Smooth muscle cell (in vitro differentiated cells): Measurements from ENCODE around the gene ACKR1. TPM values are rescaled to one million over a fixed set of nuclear protein-coding genes. Genes with fewer than 3 reads are reported as not detected.

Experiments used
- DNase-seq: peaks from one replicate; lab custom pipeline; 2025; ENCODE audit not compliant: unreplicated experiment; lab: John Stamatoyannopoulos, UW
- H2AFZ ChIP-seq: fragments of 200-600 bp; sonication (generic); 2 replicates; pipeline ENCODE4 v1.6.0; 2016; ENCODE audit warnings: antibody characterized with exemption, low read depth, mild to moderate bottlenecking
- H3F3A ChIP-seq: fragments of 200-600 bp; sonication (generic); 2 replicates; pipeline ENCODE4 v1.6.0; 2017; ENCODE audit warnings: antibody characterized with exemption, low read depth
- H3K27ac ChIP-seq: fragments of 200-600 bp; sonication (generic); 2 replicates; pipeline ENCODE4 v1.5.1; 2016; ENCODE audit warnings: low read depth, mild to moderate bottlenecking
- H3K27me3 ChIP-seq: fragments of 200-600 bp; sonication (generic); 2 replicates; pipeline ENCODE4 v1.6.1; 2016; ENCODE audit warnings: low read depth, mild to moderate bottlenecking
- H3K36me3 ChIP-seq: fragments of 200-600 bp; sonication (generic); 2 replicates; pipeline ENCODE4 v1.5.1; 2016; ENCODE audit warnings: low read depth
- H3K4me1 ChIP-seq: fragments of 200-600 bp; sonication (generic); 2 replicates; pipeline ENCODE4 v1.5.1; 2016; ENCODE audit warnings: low read depth
- H3K4me2 ChIP-seq: fragments of 200-600 bp; sonication (generic); 2 replicates; pipeline ENCODE4 v1.6.0; 2016; ENCODE audit warnings: mild to moderate bottlenecking
- H3K4me3 ChIP-seq: fragments of 200-600 bp; sonication (generic); 2 replicates; pipeline ENCODE4 v1.5.1; 2016; ENCODE audit warnings: mild to moderate bottlenecking
- H3K79me2 ChIP-seq: fragments of 200-600 bp; sonication (generic); 2 replicates; pipeline ENCODE4 v1.6.0; 2016; ENCODE audit warnings: low read depth, mild to moderate bottlenecking
- H3K9ac ChIP-seq: fragments of 200-600 bp; sonication (generic); 2 replicates; pipeline ENCODE4 v1.6.0; 2016; ENCODE audit warnings: low read depth
- H3K9me3 ChIP-seq: fragments of 200-600 bp; sonication (generic); replicated peaks from 2 replicates; pipeline ENCODE4 v1.5.1; 2016; ENCODE audit warnings: low read depth
- H4K20me1 ChIP-seq: fragments of 200-600 bp; sonication (generic); 2 replicates; pipeline ENCODE4 v1.6.0; 2016; ENCODE audit warnings: low read depth
- WGBS: methylation state at CpG from one replicate; pipeline ENCODE4 v1.1.7; 2016; ENCODE audit warnings: low lambda C conversion rate; 5-methylcytosine and 5-hydroxymethylcytosine counted together
- polyA plus RNA-seq: library from polyadenylated mRNA; unstranded; fragments of >200 nt; fragmentation: Nextera tagmentation; extraction: Ambion mirVana; gene quantifications from 2 replicates; pipeline ENCODE4 v1.2.1, GENCODE V29; 2016
- total RNA-seq: library from RNA; depleted of rRNA; stranded (reverse); fragments of >200 nt; gene quantifications from 2 replicates; pipeline ENCODE4 v1.2.3, GENCODE V29; 2014
- TF ChIP-seq, protein P1 (sequence below): fragments of 200-600 bp; sonication (generic); IDR thresholded peaks from 2 replicates; pipeline ENCODE4 v1.5.1; 2017; ENCODE audit warnings: borderline replicate concordance, mild to moderate bottlenecking, antibody characterized with exemption; ENCODE audit not compliant: insufficient read depth, poor library complexity, severe bottlenecking

Gene ACKR1
- total and polyA plus RNA-seq, 2 experiments from 2014 or later = 0.04 to 0.25 TPM

DNA sequence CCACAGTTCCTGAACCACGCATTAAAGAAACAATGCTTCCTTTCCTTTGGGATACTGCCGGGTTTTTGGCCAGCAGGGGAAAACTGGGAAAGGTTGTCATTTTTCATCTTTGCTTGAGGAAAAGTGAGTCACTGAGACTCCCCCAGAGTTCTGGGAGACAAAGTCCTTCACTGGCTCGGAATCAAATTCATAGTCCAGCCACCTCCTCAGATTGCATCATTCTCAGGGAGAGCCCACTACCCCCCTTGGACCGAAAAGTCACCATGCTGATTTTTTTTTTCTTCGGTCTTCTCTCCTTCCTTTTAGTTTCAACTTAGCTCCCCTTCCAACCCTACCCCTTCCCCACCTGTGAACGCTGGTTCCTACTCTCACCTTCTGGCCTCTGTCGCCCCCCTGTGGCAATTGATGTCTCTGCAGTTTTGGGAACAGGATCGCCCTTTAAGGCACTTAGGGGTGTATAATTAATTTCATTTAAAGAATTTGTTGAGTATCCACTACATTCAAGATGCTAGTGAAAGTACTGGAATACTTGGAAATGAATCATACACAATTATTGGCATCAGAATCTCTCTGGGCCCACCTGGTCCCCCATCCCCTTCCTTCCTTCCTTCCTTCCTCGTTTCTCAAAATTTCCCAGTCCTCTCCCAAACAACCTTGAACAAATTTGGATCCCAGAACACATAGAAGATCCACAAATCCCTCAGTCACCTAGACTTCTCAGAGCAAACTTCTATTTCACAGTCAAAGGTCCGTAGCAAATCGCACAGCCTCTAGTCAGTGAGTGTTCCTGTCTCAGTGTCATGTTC is 6.9 kb downstream of the ACKR1 start:
- peak overlapping the region; percentile 64 for H3K4me2 ChIP-seq
- no peaks in the 10 kb centered on the region for H3K79me2 ChIP-seq
- WGBS = 35% methylated on average over 11 of the region's 11 CpGs
- no peaks in the 10 kb centered on the region for H3K9me3 ChIP-seq
- TF ChIP-seq, protein P1, sequence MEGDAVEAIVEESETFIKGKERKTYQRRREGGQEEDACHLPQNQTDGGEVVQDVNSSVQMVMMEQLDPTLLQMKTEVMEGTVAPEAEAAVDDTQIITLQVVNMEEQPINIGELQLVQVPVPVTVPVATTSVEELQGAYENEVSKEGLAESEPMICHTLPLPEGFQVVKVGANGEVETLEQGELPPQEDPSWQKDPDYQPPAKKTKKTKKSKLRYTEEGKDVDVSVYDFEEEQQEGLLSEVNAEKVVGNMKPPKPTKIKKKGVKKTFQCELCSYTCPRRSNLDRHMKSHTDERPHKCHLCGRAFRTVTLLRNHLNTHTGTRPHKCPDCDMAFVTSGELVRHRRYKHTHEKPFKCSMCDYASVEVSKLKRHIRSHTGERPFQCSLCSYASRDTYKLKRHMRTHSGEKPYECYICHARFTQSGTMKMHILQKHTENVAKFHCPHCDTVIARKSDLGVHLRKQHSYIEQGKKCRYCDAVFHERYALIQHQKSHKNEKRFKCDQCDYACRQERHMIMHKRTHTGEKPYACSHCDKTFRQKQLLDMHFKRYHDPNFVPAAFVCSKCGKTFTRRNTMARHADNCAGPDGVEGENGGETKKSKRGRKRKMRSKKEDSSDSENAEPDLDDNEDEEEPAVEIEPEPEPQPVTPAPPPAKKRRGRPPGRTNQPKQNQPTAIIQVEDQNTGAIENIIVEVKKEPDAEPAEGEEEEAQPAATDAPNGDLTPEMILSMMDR = peak; percentile 96
- no peak for DNase-seq
- H4K20me1 ChIP-seq = no peaks in the 10 kb centered on the region
- H3K27ac ChIP-seq = no peak overlapping the region
- no peak overlapping the region for H2AFZ ChIP-seq
- H3K36me3 ChIP-seq = no peaks in the 10 kb centered on the region
- peaks cover 10% of the 10 kb centered on the region for H3K4me1 ChIP-seq
- H3K4me3 ChIP-seq = no peak overlapping the region
- no peak overlapping the region for H3K9ac ChIP-seq
- H3F3A ChIP-seq = no peaks in the 10 kb centered on the region
- peaks cover 26% of the 10 kb centered on the region for H3K27me3 ChIP-seq

DNA sequence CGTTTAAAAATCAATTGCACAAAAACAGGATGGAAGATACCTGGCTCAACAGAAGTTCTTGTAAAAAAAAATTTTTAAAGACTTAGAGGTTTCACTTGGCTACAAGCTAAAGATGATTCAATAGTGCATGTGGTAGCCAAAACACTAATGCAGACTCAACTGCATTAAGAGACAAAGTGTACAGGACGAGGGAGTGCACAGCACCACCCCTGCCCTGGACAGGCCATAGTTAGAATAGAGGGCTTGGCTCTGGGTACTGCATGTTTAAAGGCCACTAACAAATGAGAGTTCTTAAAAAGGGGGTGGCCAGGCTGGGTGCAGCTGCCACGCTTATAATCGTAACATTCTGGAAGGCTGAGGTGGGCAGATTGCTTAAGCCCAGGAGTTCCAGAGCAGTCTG is 7.9 kb downstream of the ACKR1 start:
- no peak overlapping the region for H3K4me2 ChIP-seq
- 87% methylated on average over 4 of the region's 4 CpGs for WGBS

DNA sequence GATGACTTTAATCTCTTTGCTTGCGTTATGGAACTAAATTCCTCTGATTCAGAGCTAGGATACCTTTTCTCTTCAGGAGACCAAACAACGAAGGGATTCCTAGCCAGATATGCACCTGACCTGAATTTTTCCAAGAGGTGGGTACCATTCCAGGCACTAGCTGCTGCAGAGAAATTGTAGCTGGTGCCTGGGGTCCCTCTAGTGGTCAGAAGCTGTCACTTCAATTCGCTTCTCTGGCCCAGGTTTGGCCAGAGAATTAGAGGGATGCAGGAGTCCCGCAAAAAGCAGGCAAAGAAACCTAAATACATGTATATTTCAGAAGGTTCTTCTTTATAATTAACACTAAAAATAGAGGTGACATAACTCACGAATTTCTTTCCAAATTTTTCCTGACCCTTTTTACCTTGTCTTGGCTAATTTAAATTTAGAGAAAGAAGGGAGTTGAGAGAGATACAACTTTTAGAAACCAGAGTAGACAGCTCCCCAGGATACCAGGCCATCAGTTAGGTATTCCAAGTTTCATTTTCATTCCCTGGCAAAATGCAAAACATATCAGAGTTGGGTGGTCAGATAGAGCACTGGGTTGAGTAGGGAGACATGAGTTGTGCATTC is 9.6 kb downstream of the ACKR1 start:
- Histone ChIP-seq H2AFZ (no peak overlapping the region), H3K27ac (no peak overlapping the region), H3K4me3 (no peak overlapping the region), H3K27me3 (peaks cover 12% of the 10 kb centered on the region), H3K9ac (no peak overlapping the region), H3K9me3 (no peaks in the 10 kb centered on the region), H4K20me1 (no peaks in the 10 kb centered on the region), H3K79me2 (no peaks in the 10 kb centered on the region), H3K4me2 (no peak overlapping the region), H3K4me1 (no peaks in the 10 kb centered on the region), H3K36me3 (no peaks in the 10 kb centered on the region), H3F3A (no peaks in the 10 kb centered on the region)
- no peak for DNase-seq
- TF ChIP-seq, protein P1 = peak; percentile 78
- WGBS = 12% methylated on average over 5 of the region's 5 CpGs

More for the DNA sequence above, 7.9 kb downstream of the ACKR1 start:
- H3K36me3 ChIP-seq = no peaks in the 10 kb centered on the region
- no peak overlapping the region for H2AFZ ChIP-seq
- no peak for DNase-seq
- H3K4me3 ChIP-seq = no peak overlapping the region
- no peak overlapping the region for H3K27ac ChIP-seq
- no peak overlapping the region for H3K9ac ChIP-seq
- H3K9me3 ChIP-seq = no peaks in the 10 kb centered on the region
- peaks cover 29% of the 10 kb centered on the region for H3K27me3 ChIP-seq
- H4K20me1 ChIP-seq = no peaks in the 10 kb centered on the region
- peaks cover 10% of the 10 kb centered on the region for H3K4me1 ChIP-seq
- TF ChIP-seq, protein P1 = no peak
- H3F3A ChIP-seq = no peaks in the 10 kb centered on the region
- H3K79me2 ChIP-seq = no peaks in the 10 kb centered on the region
